K562 (cell line): ENCODE results near the gene ABHD12. TPM values are rescaled to one million over a fixed set of nuclear protein-coding genes. Genes with fewer than 3 reads are reported as not detected.

Source experiments
- ATAC-seq: fragments of 200-7000 bp; cut with Tn5 transposase; 3 replicates; pipeline ENCODE4 v1.9.1; 2020; ENCODE audit warnings: moderate library complexity
- BruUV-seq: library from RNA; stranded (reverse); fragments of 400-500 nt; replicated peaks from 2 replicates; lab custom pipeline; 2021; lab: Mats Ljungman, UMichigan
- CTCF ChIA-PET: fragments of 300-600 bp; formaldehyde crosslinking; extraction: SDS; loops from one replicate; lab custom pipeline; 2021; ENCODE audit warnings: low intra/inter-chr PET ratio; lab: Yijun Ruan, JAX
- POLR2A ChIA-PET: fragments of 300-600, 350-650 bp; sonication (Branson Sonifier 250); formaldehyde crosslinking; extraction: SDS; loops from one replicate; lab custom pipeline; 2021; ENCODE audit warnings: antibody characterized with exemption, inconsistent platforms; lab: Yijun Ruan, JAX
- DNase-seq, 4 experiments: peaks; one replicate each; pipeline versions ENCODE4 v3.0.0 to v3.0.0-alpha.2; 2011 to 2018; ENCODE audit warnings: low spot score in 3 of 4, mixed read lengths in 3 of 4; ENCODE audit errors: extremely low read depth in 1 of 4
- FAIRE-seq: peaks from 2 replicates; lab custom pipeline; 2011; peaks lifted over from hg19 to GRCh38; lab: Jason Lieb, UNC
- H2AFZ ChIP-seq: 2 replicates; pipeline ENCODE4 v1.6.0; 2011; ENCODE audit warnings: low read depth, low read length, control low read depth, inconsistent platforms
- H3K27ac ChIP-seq: fragments of 200-600 bp; 3 replicates; pipeline ENCODE4 v1.8.0; 2011; ENCODE audit warnings: low read depth, mild to moderate bottlenecking, control low read depth, inconsistent platforms, low read length, moderate library complexity, mixed read lengths; ENCODE audit errors: extremely low read depth
- H3K27me3 ChIP-seq, 2 experiments: fragments of 300-600 bp in 1 of 2; 2 replicates in 1 of 2; 3 replicates in 1 of 2; pipeline versions ENCODE4 v1.6.0 to v1.8.0; 2011; ENCODE audit warnings: inconsistent platforms in 2 of 2, low read length in 2 of 2, mild to moderate bottlenecking in 1 of 2, mixed read lengths in 1 of 2, moderate library complexity in 1 of 2; ENCODE audit not compliant: control insufficient read depth in 2 of 2, insufficient read depth in 2 of 2
- H3K36me3 ChIP-seq: fragments of 300-600 bp; 3 replicates; pipeline ENCODE4 v1.8.0; 2011; ENCODE audit warnings: mild to moderate bottlenecking, low read length, inconsistent platforms; ENCODE audit not compliant: control insufficient read depth, insufficient read depth
- H3K4me1 ChIP-seq, 2 experiments: fragments of 200-600 bp in 1 of 2; replicated peaks in 1 of 2; 2 replicates in 1 of 2; 3 replicates in 1 of 2; pipeline versions ENCODE4 v1.5.1 to v1.8.0; 2011; ENCODE audit warnings: inconsistent platforms in 2 of 2, low read length in 2 of 2, mild to moderate bottlenecking in 1 of 2, mixed read lengths in 1 of 2, moderate library complexity in 1 of 2; ENCODE audit not compliant: control insufficient read depth in 2 of 2, insufficient read depth in 2 of 2
- H3K4me2 ChIP-seq: 2 replicates; pipeline ENCODE4 v1.6.1; 2011; ENCODE audit warnings: low read length, control low read depth, inconsistent platforms, mixed read lengths; ENCODE audit not compliant: insufficient read depth
- H3K4me3 ChIP-seq: fragments of 200-600 bp; sonication (generic), shearing (Covaris generic); 2 replicates; pipeline ENCODE4 v1.5.1; 2016; ENCODE audit warnings: control low read depth, inconsistent platforms
- H3K79me2 ChIP-seq: fragments of 200-600 bp; 3 replicates; pipeline ENCODE4 v1.8.0; 2011; ENCODE audit warnings: low read length, inconsistent platforms; ENCODE audit not compliant: control insufficient read depth, insufficient read depth
- H3K9ac ChIP-seq, 2 experiments: 2 replicates each; pipeline versions ENCODE4 v1.6.0 to v1.6.1; 2011; ENCODE audit warnings: low read depth in 2 of 2, low read length in 2 of 2, control low read depth in 1 of 2, inconsistent platforms in 1 of 2, mild to moderate bottlenecking in 1 of 2, mixed read lengths in 1 of 2; ENCODE audit not compliant: insufficient read depth in 1 of 2
- H3K9me1 ChIP-seq: one replicate; pipeline ENCODE4 v1.6.0; 2011; ENCODE audit warnings: inconsistent platforms, mild to moderate bottlenecking, low read length, moderate library complexity; ENCODE audit not compliant: control insufficient read depth, insufficient read depth
- H3K9me3 ChIP-seq: replicated peaks from 2 replicates; pipeline ENCODE4 v1.5.1; 2011; ENCODE audit warnings: low read depth, low read length, inconsistent platforms; ENCODE audit not compliant: control insufficient read depth, insufficient read depth
- H4K20me1 ChIP-seq: replicated peaks from 2 replicates; pipeline ENCODE4 v1.6.1; 2011; ENCODE audit warnings: low read length, inconsistent platforms, mixed read lengths; ENCODE audit not compliant: control insufficient read depth, insufficient read depth
- HNRNPK ChIP-seq: fragments of 200-400 bp; formaldehyde crosslinking; IDR thresholded peaks from one replicate; pipeline ENCODE4 v1.6.1; 2018; ENCODE audit warnings: mild to moderate bottlenecking, low read depth, low read length; ENCODE audit not compliant: poor library complexity, severe bottlenecking
- PRMT5 ChIP-seq: sonication (generic); formaldehyde crosslinking; IDR thresholded peaks from 2 replicates; pipeline ENCODE4 v1.5.0; 2020; ENCODE audit warnings: missing genetic modification reagents
- RFX7 ChIP-seq: fragments of 250-450 bp; sonication (Bioruptor Pico); IDR thresholded peaks from 2 replicates; pipeline ENCODE4 v1.5.1; 2021; ENCODE audit warnings: mild to moderate bottlenecking
- SIN3B ChIP-seq: fragments of 450-650 bp; IDR thresholded peaks from 2 replicates; pipeline ENCODE4 v1.6.1; 2017; ENCODE audit warnings: low read depth, mild to moderate bottlenecking, moderate library complexity
- TCF7L2 ChIP-seq: fragments of 150-350 bp; IDR thresholded peaks from 2 replicates; pipeline ENCODE4 v1.6.1; 2016; ENCODE audit warnings: low read depth, mild to moderate bottlenecking, low read length, moderate library complexity
- ZNF668 ChIP-seq: fragments of 250-450 bp; sonication (Bioruptor Pico); IDR thresholded peaks from 2 replicates; pipeline ENCODE4 v1.8.0; 2022; ENCODE audit warnings: mild to moderate bottlenecking, inconsistent platforms
- WGBS: fragments of 100-300 bp; shearing (Covaris generic); methylation state at CpG from one replicate; pipeline ENCODE4 v1.1.6; 2016; ENCODE audit warnings: low coverage, mixed read lengths; ENCODE audit not compliant: insufficient coverage; ENCODE audit errors: missing lambda C conversion rate; 5-methylcytosine and 5-hydroxymethylcytosine counted together
- in situ Hi-C: fragments of 300-500 bp; cut with MboI; formaldehyde crosslinking; loops from 4 replicates; pipeline ENCODE4 v1.15.0; 2018; ENCODE audit warnings: inconsistent platforms, mixed read lengths
- intact Hi-C: fragments of 100-400 bp; cut with micrococcal nuclease; formaldehyde crosslinking; loops from 2 replicates; pipeline ENCODE4 v1.14.2; 2022
- polyA plus RNA-seq, 8 experiments: library from polyadenylated mRNA; depleted of rRNA in 4 of 8; stranded (reverse) in 5 of 8; unstranded in 3 of 8; fragments of >200 nt; fragmentation: Nextera tagmentation in 2 of 8; fragmentation: Illumina TruSeq in 1 of 8; extraction: Ambion mirVana in 2 of 8; extraction: Trizol in 1 of 8; gene quantifications; 2 replicates each; pipeline versions ENCODE4 v1.2.1 to v1.2.3, GENCODE V29; 2011 to 2014; ENCODE audit warnings: inconsistent platforms in 1 of 8, missing spikeins in 1 of 8
- total RNA-seq, 7 experiments: library from RNA; depleted of rRNA in 6 of 7; stranded (reverse); fragments of >200 nt in 6 of 7; fragmentation: Illumina TruSeq in 2 of 7; extraction: Trizol in 2 of 7; gene quantifications; 2 replicates each; pipeline versions ENCODE4 v1.2.1 to v1.2.3, GENCODE V29; 2011 to 2021; ENCODE audit warnings: low replicate concordance in 1 of 7

The ABHD12 gene
- total and polyA plus RNA-seq, 9 of the 15 experiments (the other 6 are each of a cell fraction or from before 2014, with no cell fraction given): 0.65 to 15.6 (median 9.1) TPM

- no peaks in the 10 kb centered on the region for H4K20me1 ChIP-seq
- no TSS peak for BruUV-seq
- H3K4me2 ChIP-seq: no peak overlapping the region
- WGBS: 87% methylated on average over 6 of the region's 11 CpGs
- intact Hi-C loops (no loop called here), in situ Hi-C loops (no loop called here)
- TF ChIP-seq RFX7 (CRISPR knock-in tag) (no peak), TCF7L2 (no peak), HNRNPK (no peak), SIN3B (no peak), ZNF668 (CRISPR knock-in tag) (no peak), PRMT5 (CRISPR knock-in tag) (no peak)
- no peak overlapping the region for H3K4me3 ChIP-seq
- ChIA-PET POLR2A (no interaction called here), CTCF (no interaction called here)
- ATAC-seq: no peak
- no peak overlapping the region for H3K9ac ChIP-seq
- no peak overlapping the region for H2AFZ ChIP-seq
- no peaks in the 10 kb centered on the region for H3K9me3 ChIP-seq
- H3K9me1 ChIP-seq: no peaks in the 10 kb centered on the region
- H3K36me3 ChIP-seq: peaks cover 12% of the 10 kb centered on the region; the same call in 2 of the 3 replicates
- no peak for FAIRE-seq
- H3K4me1 ChIP-seq: peaks cover 9 to 19% of the 10 kb centered on the region in 2 experiments
- no peak overlapping the region for H3K27ac ChIP-seq
- H3K79me2 ChIP-seq: no peaks in the 10 kb centered on the region
- no peak for DNase-seq
- H3K27me3 ChIP-seq: no peaks in the 10 kb centered on the region
These were observed 86.5 kb downstream of the ABHD12 start for GRCh38 chr20:25304025-25304549.
